Stimulated activated CD4-positive, alpha-beta T cell treated with anti-CD3 and anti-CD28 coated beads, TNF-alpha, amount 100 ng/mL, for 4 hours (primary cell): Measurements from ENCODE around the gene PRDM9.
"Not testable (repeated sequence)": the region's sequence is repeated elsewhere in the genome, so short reads cannot be mapped to it uniquely, and the experiment has no call there.

Source experiments
- DNase-seq, 3 experiments: peaks; one replicate each; pipeline ENCODE4 v3.0.0-alpha.2; 2020; ENCODE audit warnings: low read depth in 3 of 3

PRDM9 gene

GRCh38 chr5:23507278-23507685 is at the start of gene PRDM9:
Gene PRDM9, plus strand, starts transcription at chr5:23507609. Its CDS starts 1,425 bp downstream, at chr5:23509034.
- DNase-seq = no peak

- no peak for DNase-seq
These were observed 49.6 kb upstream of the PRDM9 start for GRCh38 chr5:23457780-23458179.

DNA sequence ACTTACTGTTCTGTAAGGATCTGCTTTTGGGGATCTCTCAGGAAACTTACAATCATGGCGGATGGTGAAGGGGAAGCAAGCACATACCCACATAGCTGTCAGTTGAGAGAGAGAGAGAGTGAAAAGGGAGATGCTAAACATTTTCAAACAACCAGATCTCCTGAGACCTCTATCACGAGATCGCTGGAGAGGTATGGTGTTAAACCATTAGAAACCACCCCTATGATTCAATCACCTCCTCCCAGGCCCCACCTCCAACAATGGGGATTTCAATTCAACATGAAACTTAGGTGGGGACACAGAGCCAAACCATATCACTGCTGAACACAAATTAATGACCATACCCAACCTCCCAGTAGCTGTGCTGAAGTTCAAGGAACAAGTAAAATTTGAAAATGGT is 48.2 kb upstream of the PRDM9 start:
- no peak for DNase-seq

DNA sequence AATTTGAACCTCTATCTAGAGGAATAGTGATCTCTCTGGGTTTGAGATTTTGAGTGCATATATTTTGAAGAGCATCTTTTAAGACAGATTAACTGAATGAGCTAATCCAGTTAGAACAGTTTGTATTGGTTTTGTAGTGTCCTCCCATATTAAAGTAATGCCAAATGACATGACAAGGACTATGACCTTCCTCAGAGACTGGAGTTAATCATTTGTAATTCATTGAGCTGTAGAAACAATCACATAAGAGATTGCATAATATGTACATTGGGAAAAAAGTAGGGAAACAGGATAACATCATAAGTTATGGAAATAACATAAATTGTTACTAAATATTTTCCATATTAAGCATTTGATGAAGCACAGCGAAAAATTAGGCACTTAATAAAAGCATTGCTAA is 45.8 kb upstream of the PRDM9 start:
- DNase-seq = no peak

DNA sequence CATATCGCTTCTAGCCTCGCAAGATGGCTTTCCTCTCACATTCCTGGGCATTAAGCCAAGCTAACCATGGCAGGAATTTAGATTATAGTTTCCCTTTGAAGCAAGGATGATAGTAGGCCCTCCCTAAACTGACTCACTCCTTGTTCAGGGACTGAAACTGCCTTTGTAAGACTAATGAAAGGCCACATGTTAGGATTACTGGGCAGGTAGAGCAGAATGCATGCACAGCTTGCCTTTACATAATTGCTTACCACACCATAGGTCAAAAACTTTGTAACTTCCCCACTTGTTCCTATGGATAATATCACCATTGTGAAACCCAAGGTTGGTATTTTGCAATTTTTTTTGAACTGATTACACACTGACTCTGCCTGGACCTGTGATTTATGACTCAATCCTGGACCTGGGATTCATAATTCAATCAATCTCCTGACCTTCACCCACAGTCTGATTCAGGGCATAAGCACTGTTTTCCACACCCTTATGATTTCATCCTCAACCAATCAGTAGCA is 41.0 kb upstream of the PRDM9 start:
- no peak for DNase-seq

- DNase-seq = no peak
These were observed 38.8 kb upstream of the PRDM9 start for GRCh38 chr5:23468658-23469057.

DNA sequence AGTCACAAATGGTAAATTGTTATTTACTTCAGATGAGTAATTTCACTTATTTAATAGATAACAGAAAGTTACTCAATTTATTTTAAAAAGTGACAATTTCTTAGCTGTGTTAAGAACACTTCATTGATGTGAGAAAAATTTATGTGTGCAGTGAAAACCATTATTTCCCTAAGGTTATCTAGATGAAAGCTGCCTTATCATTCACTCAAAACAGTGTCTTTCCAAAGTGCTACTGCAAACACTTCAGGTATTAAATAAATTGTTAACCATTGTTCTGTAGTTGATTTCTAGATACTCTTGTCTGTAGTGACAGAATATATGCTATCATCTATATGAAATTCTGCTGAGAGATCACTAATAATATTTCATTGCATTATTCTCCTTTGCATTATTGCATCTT is 33.5 kb upstream of the PRDM9 start:
- no peak for DNase-seq

- DNase-seq = no peak
These were observed 33.1 kb upstream of the PRDM9 start for GRCh38 chr5:23474315-23474714.

GRCh38 chr5:23476580-23476979 is 30.8 kb upstream of the PRDM9 start:
- no peak for DNase-seq

- no peak for DNase-seq
These were observed 24.8 kb upstream of the PRDM9 start for GRCh38 chr5:23482642-23483041.

DNA sequence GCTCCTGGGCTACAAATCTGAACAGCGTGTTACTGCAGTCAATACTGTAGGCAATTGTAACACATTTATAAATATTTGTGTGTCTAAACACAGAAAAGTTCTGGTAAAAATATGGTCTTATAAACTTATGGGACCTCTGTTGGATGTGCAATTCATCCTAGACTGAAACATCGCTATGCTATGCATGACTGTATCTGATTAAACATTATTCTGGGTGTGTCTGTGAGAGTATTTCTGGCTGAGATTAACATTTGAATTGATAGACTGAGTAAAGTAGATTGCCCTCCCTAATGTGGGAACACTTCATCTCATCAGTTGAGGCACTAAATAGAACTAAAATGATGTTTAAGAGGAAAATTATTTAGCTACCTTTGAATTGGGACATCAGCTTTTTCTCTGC is 24.3 kb upstream of the PRDM9 start:
- DNase-seq = no peak

GRCh38 chr5:23484096-23484495 is 23.3 kb upstream of the PRDM9 start:
- no peak for DNase-seq

GRCh38 chr5:23486227-23486626 is 21.2 kb upstream of the PRDM9 start:
- not testable (repeated sequence) for DNase-seq

DNA sequence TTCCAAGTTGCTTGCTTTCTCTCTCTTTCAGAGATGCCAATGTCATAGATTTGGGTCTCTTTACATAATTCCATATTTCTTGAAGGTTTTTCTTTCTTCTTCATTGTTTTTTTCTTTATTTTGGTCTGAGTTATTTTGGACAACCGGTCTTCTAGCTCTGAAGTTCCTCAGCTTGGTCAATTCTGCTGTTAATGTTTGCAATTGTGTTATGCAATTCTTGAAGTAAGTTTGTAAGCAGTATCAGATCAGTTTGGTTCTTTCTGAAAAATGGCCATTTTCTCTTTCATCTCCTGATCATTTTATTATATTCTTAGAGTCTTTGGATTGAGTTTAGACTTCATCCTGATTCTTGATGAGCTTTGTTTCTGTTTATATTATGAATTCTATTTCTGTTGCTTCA is 16.4 kb upstream of the PRDM9 start:
- no peak for DNase-seq

- no peak for DNase-seq
These were observed 12.9 kb upstream of the PRDM9 start for GRCh38 chr5:23494558-23494957.

DNA sequence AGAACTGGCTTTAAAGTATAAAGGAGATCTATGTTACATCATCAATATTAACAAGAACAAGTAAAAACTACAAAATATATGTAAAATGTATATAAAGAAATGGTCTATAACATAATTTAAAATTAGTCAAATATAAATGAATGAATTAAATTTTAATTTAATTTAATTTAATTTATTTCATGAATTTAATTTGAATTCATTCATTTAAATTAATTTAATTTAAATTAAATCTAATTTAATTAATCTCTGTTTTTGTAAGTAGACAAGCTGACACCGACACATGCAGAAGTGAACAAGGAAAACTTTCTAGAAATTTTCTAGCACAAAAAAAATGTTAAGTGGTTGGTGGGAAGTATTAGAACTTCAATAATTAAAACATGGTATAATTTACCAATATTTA is 10.8 kb upstream of the PRDM9 start:
- no peak for DNase-seq

- DNase-seq = no peak
These were observed 826 bp upstream of the PRDM9 start for GRCh38 chr5:23506329-23507236.

- not testable (repeated sequence) for DNase-seq
These were observed 3.0 kb downstream of the PRDM9 start for GRCh38 chr5:23510434-23510833.

- DNase-seq = no peak
These were observed 15.1 kb downstream of the PRDM9 start for GRCh38 chr5:23522553-23522952.

- DNase-seq = no peak
These were observed 15.6 kb downstream of the PRDM9 start for GRCh38 chr5:23523031-23523430.

- DNase-seq = no peak
These were observed 16.6 kb downstream of the PRDM9 start for GRCh38 chr5:23523998-23524397.

- no peak for DNase-seq
These were observed 18.3 kb downstream of the PRDM9 start for GRCh38 chr5:23525751-23526150.

DNA sequence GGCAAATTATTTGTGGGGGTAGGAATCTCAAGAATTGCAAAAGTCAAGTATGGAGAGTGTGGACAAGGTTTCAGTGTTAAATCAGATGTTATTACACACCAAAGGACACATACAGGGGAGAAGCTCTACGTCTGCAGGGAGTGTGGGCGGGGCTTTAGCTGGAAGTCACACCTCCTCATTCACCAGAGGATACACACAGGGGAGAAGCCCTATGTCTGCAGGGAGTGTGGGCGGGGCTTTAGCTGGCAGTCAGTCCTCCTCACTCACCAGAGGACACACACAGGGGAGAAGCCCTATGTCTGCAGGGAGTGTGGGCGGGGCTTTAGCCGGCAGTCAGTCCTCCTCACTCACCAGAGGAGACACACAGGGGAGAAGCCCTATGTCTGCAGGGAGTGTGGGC is 19.2 kb downstream of the PRDM9 start:
- not testable (repeated sequence) for DNase-seq
